Hematopoietic multipotent progenitor cell (in vitro differentiated cells): ENCODE data around the gene DOCK4. TPM values are rescaled to one million over a fixed set of nuclear protein-coding genes. Genes with fewer than 3 reads are reported as not detected.

Source experiments
- DNase-seq, 3 donors: peaks; one replicate each; pipeline ENCODE4 v3.0.0-alpha.2; 2011 to 2015; ENCODE audit warnings: low read depth in 2 of 3, low spot score in 2 of 3
- total RNA-seq: library from RNA; depleted of rRNA; stranded (reverse); fragments of >200 nt; gene quantifications from one replicate; pipeline ENCODE4 v1.2.3, GENCODE V29; 2012

DOCK4 gene
- total RNA-seq, 1 donor: 2.4 TPM

DNA sequence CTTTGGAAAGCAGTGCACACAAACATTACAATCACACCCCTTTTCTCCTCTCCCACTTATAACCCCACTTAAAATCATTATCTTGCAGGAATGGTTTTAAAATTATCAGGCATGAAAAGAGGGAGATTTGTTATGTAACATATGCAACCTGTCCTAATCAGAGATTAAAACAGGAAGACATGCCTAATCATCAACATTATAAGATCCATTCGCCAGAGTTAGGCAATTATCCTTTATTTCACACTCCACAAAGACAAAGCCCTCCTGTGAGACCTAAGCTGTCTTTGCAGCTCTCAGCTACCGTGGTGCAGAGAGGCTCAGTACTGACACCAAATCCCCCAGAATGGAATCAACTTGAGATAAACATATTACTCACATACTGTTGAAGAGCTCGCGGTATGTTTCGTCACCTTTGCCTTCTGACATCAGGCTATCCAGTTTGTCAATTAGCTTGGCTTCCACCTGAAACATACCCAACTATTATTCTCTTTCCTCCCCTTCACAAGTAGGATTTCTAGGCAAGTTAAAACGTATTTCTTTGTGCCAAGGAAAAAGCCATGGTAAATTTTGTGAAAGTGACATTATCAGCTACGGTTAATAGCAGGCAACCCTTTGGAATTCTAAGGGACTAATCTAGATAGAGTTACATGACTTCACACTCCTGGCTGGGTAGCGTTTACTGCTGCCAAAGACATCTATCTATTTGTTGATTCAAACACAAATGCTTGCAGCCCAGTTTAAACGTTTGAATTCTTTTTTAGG lies 417.7 kb downstream of the DOCK4 start:
- no peak for DNase-seq

GRCh38 chr7:111787741-111788140 lies 418.5 kb downstream of the DOCK4 start:
- no peak for DNase-seq

GRCh38 chr7:111787099-111787498 lies 419.1 kb downstream of the DOCK4 start:
- no peak for DNase-seq

- no peak for DNase-seq
These were observed 421.1 kb downstream of the DOCK4 start for GRCh38 chr7:111785076-111785475.

- DNase-seq: no peak
These were observed 421.9 kb downstream of the DOCK4 start for GRCh38 chr7:111784296-111784695.

- no peak for DNase-seq
These were observed 422.3 kb downstream of the DOCK4 start for GRCh38 chr7:111783854-111784253.

DNA sequence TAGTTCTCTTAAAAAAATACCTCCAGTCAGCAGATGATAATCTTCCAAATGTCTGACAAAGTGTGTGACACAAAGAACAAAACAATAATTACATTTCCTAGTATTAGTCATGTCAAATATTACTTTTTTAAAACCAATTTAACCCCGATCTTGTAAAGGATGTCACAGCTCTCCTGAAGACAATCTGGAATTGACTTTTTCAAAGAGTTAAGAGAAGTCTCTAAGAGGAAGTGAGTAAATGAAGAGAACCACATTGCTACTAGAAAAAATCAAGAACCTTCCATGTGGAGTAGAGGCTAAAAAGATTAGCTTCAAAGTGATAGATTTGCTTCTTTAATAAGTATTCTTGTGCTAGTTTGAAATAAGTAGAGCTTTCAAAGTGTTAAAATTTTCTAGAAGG lies 425.7 kb downstream of the DOCK4 start:
- no peak for DNase-seq

DNA sequence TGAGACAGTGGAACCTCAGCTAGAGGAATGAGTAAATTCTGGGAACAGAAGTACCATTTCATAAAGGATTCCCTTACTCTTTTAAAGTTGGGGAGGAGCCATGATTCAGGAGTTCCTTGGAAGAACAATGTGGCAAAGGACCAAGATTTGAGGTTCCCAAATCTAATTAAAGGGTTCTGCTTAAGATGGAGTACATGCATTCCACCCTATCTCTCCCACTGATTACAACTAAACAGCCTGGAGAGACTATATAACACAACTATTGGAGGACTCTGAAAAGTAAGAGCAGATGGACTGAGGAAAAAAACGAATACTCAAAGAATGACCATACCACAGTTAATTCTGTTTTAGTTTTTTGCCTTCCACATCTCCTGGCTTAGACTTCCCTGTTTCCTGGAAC lies 431.0 kb downstream of the DOCK4 start:
- DNase-seq: no peak

DNA sequence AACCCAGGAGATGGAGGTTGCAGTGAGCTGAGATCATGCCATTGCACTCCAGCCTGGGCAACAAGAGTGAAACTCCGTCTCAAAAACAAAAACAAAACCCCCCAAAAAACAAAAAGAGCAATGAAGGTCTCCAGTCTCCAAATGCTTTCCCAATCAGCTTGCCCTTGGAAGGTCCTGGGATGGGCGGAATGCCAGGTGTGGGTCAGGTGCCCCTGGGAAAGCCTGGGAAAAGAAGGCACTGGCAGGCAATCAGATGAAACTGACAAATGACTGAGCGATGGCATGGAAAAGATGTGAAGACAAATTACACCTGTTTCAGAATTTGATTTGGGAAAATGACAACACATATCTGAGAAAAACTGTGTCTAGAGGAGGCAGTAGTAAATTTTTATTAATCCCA lies 433.5 kb downstream of the DOCK4 start:
- no peak for DNase-seq

GRCh38 chr7:111771638-111772037 lies 434.6 kb downstream of the DOCK4 start:
- DNase-seq: no peak

- DNase-seq: no peak
These were observed 436.1 kb downstream of the DOCK4 start for GRCh38 chr7:111770116-111770515.

DNA sequence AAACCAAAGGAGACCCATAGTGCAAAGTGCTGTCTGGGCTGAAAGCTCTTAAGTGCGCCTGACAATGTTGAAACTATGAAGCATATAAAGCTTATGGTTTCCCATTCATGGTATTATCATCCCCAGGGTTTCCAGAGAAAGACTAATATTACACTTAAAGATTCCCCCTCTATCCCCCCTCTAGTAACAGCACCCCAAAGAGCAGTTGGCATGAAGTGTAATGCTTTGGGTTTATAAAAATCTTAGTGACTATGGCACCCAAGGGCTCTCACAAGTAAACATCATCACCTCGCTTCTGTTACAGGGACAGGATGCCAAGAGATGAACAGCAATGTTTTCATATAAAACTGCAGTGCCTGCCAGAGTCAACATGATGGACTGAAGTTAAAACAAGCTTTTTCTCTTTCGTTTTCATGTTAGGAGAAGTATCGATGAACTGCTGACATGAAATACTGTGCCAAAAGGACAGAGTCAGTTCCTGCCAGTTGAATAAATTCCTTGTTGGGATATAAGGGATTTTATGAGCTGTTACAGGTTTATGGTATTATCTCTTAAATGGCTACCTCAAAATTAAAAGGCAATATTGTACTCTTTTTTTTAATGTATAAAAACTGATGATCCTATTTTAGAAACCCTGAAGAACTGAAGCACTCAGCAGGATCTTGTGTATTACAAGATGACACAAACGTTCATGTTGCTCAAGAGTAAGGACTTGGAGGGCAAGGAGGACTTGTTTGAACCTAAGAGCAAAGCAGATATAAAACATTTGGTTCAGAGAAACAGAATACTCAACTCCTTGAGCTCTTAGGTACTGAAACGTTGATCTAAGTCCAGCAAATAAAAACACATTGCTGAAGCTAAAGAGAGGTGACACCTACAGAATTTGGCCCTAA lies 440.2 kb downstream of the DOCK4 start:
- DNase-seq: no peak

DNA sequence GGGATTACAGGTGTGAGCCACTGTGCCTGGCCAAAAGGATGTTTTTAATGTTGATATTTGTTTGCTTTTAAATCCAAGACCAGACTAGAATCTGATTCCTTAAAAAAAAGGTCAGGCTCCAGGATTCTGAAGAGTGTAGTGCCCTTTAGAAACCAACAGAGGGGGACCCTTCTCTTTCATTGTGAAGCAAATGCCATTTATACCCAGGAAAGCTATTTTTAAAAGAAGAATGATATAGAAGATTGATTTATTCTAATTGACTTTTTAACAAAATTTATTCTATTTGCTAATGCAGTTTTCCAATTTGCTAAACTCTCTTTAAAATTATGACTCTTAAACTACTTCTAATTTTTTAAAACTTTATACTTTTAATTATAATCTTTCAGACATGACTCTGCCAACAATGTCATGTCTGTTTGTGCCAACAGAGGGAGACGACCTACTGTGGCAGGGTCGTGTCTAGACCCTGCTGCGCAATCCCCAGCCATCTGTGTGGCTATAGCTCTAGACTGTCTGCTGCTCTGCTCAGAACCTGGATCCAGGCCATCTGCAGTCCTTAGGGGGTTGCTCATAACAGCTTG lies 442.9 kb downstream of the DOCK4 start:
- peak in 2 of 3 donors; percentile 40 to 69 for DNase-seq

DNA sequence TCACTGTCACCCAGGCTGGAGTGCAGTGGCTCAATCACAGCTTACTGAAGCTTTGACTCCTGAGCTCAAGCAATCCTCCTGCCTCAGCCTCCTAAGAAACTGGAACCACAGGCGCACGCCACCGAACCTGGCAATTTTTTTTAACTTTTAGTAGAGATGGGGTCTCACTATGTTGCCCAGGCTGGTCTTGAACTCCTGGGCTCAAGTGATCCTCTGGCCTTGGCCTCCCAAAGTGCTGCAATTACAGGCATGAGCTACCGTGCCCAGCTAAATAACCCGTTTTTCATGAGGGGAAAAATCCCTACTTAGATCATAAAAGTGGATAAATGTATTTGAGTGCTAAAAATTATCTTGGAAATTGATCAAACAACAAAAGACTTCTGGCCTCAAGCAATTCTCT lies 443.4 kb downstream of the DOCK4 start:
- no peak for DNase-seq

DNA sequence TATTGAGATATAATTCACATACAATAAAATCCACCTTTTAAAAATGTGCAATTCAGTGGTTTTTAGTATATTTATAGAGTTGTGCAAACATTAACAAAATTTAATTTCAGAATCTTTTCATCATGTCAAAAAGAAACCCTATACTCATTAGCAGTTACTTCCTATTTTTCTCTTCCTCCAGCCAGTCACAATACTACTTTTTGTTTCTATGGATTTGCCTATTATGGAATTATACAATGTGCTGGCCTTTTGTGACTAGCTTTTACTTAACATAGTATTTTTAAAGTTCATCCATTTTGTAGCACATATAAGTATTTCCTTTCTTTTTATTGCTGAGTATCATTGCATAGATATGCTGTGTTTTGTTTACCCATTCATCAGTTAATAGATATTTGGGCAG lies 444.0 kb downstream of the DOCK4 start:
- no peak for DNase-seq

DNA sequence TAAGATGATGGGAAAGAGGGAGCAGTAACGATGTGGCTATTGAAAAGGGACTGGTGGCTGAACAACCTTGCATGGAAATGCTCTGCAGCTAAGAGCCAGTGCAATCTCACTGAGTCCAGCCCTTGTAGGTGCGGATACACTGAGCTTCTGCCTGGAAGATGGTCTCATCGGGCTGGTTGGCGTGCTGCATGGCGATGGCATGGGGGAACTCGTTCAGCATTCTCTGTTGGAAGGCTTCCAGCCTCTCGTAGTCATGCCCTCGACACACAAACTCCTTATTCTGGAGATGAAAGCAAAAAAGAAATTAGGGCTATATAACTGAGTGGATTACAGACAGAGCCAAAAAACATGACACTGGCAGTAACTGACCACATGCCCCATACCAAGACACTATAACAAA lies 446.2 kb downstream of the DOCK4 start:
- DNase-seq: no peak

- no peak for DNase-seq
These were observed 447.9 kb downstream of the DOCK4 start for GRCh38 chr7:111758332-111758731.

DNA sequence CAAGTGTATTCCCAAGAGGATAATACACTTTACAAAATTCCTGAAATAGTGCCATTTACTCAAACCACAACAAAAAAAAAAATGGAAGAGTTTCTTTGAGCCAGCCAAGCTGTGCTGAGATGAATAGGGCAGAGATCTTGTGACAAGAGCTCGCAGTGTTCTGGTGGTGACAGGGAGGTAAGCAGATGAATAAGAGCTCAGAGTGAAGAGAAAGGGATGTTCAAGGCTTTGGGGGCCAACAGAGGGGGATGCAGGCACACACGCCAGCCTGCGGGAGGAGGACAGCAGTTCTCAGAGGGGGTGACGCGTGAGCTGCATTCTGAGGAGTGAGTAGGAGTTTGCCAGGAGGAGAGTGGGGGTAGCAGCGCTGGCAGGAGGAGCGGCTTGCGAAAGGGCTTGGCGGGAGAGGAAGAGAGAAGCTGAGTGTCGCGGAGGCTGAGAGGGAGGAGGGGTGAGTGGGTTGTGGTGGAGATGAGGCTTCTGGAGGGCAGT lies 449.5 kb downstream of the DOCK4 start:
- no peak for DNase-seq

- no peak for DNase-seq
These were observed 450.8 kb downstream of the DOCK4 start for GRCh38 chr7:111755383-111755782.

DNA sequence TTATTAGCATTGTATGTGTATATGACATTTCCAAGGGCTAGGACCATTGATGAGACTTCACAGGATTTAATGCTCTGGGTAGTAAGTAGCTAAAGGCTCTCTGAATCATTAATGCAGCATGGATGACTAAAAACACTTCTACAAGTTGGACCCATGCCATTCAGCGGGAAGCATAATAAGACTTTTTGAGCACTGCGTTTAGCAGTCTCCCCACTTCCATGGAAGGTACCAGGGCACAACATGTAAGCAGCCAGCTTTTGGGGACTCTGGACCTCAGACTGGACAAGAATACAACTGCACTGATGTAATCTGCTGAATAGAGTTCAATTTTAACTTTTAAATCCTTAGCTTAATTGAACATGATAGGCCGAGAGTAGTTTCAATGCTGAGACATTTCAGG lies 452.2 kb downstream of the DOCK4 start:
- DNase-seq: no peak

DNA sequence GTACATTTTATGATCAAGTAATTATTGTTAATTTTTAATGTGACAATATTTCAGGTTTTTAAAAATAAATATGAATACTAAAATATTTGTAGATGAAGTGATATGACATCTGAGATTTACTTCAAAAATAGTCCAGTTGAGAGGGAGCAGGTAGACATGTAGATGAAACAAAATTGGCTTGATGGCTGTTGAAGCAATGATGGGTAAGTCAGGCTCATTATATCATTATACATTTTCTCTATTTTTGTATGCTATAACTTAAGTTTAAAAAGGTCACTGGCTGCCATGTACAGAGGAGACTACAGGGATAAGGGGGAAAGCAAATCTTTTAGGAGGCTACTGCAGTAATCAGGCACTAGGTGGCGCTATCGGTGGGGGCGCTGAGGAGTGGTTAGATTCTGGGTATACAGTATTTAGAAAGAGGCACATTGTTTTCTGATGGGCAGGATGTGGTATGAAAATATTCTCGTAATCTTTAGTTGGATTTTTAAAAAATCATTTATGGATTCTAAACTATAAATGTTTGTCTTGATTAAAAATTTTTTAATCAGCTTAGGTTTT lies 454.1 kb downstream of the DOCK4 start:
- DNase-seq: peak in 2 of 3 donors; percentile 46 to 80
